Cerebellar cortex (tissue), 1 donor: Measurements from ENCODE around the gene IDH3G.
A peak's percentile ranks its signal among the peaks of the same experiment; 100 is the strongest.

Experiments
- DNase-seq: peaks from one replicate; pipeline ENCODE4 v3.0.0-alpha.2; 2015; ENCODE audit warnings: low spot score

IDH3G gene

DNA sequence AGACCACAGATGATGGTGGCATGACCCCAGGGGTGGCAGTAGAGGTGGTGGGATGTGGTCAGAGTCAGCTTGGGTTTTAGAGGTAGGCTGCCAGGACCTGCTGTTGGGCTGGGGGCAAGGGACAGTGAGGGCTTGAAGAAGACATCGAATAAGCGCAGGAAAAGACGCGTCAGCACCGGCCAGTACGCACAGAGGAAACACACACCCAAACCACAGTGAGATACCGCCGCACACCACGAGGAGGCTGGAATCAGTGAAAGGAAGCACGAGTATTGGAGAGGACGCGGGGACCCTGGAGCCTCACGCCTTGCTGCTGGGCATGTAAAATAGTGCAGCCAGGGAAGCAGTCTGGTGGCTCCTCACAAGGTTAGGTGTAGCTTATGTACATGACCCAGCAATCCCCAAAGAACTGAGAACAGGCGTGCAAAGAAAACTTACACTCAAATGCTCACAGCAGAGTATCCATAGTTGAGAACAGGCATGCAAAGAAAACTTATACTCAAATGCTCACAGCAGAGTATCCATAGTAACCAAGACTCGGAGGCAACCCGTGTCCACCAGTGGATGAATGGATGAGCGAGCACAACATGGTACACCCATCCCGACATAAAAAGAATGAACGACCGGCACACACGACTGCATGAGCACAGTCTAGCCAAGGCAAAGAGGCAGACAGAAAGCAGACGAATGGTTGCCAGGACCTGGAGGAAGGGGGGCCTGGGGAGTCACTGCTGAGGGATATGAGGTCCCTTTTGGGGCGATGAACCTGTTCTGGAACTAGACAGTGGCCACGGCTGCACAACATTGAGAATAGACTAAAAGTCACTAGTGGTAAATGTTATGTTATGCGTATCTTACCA, 22.9 kb upstream of the IDH3G start:
- DNase-seq = no peak

DNA sequence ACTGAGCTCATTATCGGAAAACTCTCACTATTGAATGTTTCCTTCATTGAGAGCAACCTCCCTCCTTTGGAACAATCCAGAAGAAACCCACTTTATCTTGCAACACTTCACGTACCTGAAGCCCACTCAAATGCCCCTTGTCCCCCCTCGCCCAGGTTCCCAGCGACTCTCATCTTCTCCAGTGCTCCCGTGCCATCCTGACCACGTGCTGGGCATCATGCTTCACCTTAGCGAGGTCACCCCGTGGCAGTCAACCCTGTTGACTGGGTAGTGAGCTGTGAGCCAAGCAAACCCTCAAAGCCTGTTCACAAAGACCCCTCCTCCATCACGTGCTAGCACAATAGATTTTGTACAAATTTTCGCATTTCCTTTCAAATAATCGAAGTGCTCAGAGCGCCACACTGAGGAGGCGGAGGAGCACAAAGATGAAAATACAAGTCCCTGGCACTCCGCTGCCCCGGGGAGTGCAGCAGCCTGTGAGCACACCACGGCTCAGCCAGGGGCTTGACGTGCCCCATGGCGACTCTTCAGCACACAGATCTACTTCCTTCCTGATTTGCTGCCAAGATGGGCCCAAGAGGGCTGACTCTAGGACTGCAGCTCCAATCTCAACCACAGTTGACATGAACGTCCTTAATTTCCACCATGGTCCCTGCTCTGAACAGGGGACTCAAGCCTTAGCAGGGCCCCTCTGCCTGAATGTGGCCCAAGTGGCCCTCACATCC, 20.6 kb upstream of the IDH3G start:
- DNase-seq = no peak

DNA sequence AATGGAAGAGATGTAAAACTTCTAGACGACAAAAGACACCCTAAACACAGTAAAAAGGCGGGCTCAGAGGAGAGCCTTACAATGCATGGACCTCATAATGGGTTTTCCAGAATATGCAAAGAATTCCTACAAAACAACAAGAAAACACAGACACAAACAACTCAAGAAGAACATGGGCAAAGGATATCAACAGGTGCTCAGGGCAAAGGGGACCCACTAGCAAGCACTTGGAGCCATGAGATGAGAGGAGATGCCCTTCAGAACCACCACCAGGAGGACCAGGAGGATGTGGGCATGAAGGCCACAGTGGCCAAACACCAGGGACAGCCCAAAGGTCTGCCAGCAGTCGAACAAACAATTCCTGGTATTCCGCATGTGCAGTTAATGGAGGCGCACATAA, 19.0 kb upstream of the IDH3G start:
- DNase-seq = no peak

DNA sequence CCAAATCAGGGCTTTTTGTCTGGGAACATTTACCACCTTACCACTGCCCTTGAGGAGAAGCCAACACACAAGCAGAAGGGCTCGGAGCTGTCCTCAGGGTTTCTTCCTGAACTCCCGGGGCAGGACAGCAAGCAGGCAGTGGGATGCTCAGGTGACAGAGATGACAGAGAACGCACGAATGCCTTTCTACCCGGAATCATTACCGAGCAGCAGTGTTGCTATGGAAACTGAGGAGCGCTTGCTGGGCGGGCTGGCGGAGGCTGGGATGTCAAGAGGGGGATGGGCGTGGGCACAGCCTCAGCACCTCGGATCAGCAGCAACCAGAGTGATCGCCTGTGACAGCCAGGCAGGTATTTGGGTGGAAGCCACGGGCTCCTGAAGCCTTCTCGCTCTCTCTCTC, 18.0 kb upstream of the IDH3G start:
- peak; percentile 52 for DNase-seq

DNA sequence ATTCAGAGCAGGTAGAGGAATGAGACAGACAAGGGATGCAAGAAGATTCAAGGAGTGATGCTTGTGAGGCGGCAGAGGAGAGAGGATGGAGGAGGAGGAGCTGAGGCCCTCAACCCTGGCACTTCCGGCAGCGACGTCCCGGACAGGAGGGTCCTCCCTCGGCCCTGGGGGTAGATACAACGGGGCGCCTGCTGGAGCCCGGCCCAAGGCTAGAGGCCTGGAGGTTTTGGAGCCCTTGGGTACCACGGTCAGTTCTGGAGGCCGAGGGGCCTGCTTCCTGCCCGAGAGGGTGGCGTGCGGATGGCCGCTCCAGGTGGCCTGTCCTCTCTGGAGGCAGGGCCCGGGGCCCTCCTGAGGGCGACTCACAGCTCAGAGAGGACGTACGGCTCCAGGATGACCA, 13.8 kb upstream of the IDH3G start:
- no peak for DNase-seq

DNA sequence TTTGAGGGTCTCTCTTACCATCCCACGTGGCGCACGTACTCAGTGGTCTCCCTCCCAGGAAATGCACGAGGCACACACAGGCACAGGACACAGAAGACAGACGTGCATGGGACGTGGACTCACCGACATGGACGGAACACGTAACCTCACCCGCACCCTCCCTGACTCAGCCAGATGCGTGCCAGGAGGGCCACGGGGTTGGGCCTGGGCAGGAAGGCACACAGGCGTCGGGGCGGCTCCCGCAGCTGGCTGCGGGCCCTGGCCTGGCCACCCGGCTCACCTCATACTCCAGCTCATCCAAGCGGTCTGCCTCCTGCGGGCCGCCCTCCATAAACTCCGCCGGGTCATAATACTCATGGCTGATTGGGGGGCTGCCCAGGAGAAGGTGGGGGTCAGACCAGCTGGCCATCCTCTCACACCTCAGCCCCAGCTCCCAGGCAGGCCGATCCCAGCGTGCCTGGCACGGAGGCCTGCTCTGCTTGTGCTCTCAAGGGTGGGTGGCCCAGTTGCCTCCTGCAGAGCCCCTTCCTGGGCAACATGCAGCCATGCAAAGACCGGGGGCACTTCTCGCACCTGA, 12.9 kb upstream of the IDH3G start:
- DNase-seq = no peak

DNA sequence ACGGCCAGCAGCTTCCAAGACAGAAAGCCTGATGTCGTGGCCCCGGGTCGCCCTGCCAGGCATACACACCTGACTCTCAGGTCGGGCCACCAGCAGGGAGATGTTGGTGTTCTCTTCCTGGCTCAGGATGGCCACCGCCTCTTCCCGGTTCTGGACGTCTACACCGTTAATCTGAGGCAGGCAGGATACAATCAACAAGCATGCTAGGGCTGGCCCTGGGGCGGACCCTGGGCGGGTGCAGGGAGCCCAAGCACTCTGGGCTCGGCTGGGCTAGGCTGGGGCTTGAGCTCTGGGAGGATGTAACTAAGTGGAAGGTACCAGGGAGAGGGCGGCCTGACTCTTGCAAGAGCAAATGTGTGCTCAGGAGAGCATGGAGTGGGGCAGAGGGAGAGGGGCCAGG, 11.3 kb upstream of the IDH3G start:
- DNase-seq = no peak

DNA sequence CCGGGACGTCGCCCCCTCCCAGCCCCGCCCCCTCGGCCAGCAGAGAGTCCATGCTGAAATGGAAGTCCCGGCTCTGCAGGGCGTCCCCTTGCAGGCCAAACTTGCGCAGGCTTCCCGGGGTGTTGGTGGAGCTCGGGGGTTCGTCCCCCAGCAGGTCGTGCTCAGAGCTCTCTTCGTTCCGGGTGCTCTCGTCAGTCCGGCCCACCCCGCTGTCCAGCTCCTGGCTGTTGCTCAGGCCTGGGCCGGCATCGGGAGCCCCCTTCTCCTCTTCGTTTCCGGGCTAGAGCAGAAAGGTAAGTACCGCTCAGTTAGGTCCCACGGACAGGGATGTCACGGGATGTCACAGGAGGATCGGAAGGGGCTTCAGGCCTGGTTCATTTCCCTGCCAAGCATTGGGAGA, 10.4 kb upstream of the IDH3G start:
- no peak for DNase-seq

DNA sequence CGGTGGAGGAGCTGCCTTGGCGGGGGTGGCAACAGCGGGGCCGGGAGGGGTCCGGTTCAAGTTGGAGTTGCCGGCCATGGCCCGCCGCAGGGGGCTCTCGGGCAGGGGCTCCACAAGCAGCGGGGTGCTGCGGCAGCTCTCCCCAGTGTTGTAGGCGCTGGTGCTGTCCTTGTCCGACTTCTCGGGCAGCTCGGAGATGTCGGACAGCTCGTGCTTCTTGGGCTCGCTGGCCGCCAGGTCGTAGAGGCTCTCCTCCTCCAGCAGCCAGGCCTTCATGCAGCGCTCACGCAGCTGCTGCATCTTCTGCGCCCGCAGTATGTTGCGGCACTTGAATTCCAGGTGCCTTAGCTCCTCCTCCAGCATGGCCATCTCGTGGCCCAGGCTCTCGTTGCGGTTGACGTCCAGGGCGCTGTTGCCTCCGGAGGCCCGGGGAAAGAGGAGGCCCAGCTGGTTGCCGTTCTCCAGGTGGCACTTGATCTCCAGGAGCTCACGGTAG, 10.0 kb upstream of the IDH3G start:
- no peak for DNase-seq

DNA sequence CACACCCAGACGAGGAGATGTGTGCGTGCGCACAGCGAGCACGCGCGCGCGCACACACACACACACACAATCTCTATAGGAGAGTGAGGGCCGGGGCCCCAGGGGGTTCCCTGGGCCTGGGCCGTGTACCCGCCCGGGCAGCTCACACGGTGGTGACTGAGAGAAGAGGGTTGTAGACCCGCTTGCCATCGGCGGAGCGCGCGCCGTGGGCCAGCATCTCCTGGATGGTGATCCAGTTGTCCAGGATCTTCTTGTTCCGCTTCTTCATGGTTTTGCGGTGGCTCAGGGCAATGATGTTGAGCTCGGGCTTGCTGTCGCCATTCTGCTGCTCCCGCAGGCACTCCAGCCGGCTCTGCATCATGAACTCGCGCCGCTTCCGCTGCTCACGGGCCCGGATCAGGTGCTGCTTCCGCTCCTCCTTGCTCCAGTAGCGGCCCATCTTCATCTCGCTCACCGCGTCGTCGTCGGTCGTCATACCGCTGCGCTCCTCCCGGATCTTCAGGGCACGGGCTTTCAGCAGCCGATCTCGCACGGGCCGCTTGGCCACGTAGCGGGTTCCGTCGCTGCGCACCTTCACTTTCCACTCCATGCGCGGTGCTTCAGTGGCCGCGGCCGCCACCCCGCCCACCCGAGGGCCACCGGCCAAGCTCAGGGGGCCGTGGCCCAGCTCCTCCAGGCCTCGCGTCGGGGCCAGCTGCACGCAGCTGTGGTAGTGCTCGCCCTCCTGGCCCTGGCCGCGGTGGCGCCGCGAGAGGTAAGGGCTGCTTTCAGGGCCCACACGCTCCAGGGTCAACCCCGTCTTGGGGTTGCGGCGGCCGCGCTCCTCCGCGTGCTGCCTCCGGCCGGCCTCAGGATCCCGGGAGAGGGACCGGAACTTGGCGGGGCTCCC, 9.3 kb upstream of the IDH3G start:
- DNase-seq = no peak

DNA sequence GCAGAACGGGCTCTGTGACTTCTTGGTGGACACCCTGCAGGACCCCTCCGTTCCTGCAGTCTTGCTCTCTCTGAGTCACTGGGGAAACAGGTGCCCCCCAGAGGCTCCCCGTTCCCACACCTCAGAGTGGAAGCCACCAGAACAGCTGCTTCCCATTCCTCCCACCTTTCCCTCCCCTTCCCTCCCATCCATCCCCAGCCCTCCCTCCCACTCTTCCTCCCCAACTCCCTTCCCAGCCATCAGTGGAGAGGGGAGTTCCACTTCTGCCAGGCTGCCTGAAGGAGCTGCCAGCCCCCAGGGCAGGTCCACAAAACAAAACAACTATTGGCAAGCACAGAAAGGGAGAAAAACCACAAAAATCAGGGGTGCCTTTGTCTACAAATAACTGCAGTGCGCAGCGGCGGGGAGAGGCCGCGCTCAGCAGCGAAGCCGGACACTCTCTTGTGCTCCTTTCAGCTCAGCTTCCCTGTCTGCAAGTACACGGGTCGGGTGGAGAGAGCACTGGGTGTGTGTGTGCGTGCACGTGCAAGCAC, 8.4 kb upstream of the IDH3G start:
- DNase-seq = no peak

DNA sequence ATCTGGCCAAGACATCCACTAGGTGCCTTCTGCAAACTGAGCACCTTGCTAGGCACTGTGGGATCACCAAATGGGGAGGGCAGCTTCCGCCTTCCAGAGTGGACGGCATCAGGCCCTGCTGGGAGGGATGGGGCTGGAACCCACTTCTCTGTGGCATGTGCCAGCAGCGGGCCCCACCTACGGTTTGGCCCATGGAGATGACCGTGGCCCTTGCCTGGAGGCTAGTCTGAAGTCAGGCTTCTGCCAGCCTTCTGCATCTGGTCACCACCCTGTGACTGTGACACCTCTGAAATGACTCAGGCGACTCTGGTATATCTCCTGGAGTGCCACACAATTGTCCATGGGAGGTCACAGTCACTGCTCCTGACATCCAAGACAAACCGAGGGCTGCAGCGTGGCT, 7.5 kb upstream of the IDH3G start:
- no peak for DNase-seq

DNA sequence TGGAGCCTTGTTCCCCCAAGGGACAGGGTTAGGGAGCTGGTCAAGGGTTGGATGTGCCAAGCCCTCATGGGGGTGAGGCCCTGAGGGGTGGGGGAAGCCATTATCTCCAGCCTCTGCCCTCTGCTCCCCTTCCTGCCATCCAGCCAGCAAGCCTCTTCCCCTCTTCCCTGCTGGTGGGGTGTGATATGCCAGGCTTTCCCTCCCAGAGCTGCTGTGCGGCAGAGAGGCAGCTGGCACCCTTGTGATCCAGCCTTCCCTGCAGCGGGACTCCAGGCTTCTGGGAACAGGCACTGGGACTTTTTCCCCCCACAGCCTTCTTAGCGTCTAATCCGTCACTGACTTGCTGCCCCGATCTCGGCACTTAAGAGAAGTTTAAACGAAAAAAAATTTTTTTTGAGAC, 6.6 kb upstream of the IDH3G start:
- DNase-seq = no peak

DNA sequence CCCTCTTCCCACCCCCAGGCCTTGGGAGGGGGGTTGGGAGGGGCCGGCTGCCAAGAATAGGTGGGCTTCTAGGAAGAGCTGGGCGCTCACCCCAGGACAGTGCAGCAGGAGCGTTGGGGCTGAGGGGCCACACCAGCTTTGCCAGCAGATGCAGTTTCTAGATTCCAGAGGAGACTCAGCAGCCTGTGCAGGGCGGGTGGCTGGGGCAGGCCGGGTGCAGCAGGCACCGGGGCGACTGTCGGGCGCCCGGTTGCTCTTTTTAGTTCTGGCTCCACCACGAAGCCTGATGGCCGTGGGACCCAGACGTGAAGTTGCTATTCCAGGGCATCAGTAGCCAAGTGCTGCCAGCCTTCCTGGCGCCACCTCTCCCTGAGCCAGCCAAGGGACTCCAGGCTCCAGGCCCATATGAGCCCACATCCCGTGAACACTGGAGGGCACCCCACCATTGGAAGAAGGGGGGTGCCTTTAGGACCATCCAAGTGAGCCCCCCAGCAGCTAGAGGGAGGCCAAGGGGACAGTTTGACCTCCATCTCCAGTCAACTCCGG, 6.1 kb upstream of the IDH3G start:
- no peak for DNase-seq

DNA sequence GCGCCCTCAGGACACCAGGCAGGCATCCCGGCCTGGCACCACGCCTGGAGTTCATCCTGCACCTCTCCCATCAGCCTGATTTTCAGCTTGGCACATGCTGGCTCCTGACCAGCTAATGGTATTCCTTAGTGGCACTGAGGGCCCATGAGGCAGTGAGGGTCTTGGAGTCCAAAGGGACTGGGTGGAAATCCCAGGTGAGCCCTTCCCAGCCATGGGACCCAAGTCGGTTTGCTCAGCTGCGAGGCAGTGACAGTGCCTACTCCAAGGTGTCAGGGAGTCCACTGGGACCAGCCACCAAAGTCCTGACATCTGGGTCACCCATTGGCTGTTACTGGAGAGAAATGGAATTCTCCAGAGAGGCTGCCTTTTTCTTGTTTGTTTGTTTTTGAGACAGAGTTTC, 5.2 kb upstream of the IDH3G start:
- DNase-seq = no peak

DNA sequence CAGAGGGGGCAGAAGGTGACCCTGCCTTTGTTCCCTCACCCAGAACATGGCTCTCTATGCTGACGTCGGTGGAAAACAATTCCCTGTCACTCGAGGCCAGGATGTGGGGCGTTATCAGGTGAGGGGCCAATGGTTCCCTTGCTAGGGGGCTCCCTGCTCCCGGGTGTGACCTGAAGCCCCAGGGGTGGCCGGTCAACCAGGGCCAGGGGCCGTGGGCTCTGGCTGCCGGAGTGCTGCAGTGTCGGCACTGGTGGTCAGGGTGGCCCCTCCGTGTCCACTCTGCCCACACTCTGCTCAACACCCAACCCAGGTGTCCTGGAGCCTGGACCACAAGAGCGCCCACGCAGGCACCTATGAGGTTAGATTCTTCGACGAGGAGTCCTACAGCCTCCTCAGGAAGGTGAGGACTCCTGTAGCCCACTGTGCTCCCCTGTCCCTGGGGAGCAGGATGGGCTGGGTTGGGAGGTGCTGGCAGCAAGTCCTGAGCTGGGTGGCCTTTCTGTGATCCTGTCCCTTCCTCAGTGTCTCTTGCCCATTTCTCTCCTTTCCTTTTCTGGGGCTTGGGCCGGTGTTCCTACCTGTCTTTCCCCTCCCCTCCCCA, 3.3 kb upstream of the IDH3G start:
- DNase-seq = no peak

DNA sequence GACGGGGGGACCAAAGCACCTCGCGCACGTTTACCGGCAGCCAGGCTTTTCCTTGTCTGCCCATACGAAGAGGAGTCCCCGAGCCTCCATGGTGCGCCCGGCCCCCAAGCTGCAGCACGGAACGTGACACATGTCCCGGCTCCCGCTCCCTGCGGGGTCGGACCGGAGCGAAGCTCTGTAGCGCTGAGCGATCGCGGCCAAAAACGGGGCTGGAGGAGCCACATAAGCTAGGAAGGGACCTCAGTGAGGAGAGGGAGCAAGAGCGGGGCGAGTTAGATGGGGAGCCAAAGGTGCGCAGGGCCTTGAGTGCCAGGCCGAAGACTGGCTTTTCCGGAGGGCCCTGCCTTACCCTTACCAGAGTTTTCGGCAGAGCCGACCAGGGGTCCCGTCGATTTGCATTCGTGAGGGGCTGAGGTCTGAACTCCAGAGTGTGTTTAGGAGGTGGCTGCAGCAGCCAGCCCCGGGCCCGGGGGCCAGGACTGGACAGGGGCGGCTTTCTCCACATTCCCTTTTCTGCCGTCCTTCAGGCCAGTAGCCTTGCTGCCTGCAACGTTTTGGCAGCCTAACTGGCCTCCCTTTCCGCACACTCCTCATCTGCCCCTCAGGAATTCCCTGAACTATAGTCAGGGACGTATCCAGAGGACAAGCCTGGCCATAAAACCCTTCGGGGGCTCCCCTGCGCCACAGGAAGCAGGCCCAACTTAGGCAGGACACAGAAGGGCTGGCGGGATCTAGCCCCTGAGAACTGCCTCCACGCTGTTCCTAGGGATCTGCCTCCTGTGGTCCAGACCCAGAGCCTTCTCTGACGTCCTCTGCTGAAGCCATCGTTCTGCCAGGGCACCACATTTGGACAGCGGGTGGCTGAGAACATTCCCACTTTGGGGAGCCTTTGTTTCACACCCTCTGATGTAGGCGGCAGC, 982 bp upstream of the IDH3G start:
- no peak for DNase-seq

DNA sequence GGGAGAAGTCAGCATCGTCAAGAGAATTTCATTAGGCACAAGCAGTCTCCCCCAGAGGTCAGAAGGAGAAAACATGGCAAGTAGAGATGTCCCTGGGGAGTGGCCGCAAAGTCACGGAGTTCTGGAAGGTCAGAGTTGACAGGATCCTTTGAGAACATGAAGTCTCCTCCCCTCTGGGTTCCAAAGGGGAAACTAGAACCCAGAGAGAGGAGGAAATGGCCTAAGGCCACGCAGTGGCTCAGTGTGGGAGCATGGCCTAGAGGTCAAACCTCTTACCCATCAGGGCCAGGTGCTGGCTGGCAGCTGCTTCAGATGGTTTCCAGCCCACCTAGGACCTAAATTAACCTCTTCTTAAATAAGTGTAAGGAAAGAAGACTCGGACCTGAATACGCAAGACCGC, 884 bp downstream of the IDH3G start:
- DNase-seq = no peak

DNA sequence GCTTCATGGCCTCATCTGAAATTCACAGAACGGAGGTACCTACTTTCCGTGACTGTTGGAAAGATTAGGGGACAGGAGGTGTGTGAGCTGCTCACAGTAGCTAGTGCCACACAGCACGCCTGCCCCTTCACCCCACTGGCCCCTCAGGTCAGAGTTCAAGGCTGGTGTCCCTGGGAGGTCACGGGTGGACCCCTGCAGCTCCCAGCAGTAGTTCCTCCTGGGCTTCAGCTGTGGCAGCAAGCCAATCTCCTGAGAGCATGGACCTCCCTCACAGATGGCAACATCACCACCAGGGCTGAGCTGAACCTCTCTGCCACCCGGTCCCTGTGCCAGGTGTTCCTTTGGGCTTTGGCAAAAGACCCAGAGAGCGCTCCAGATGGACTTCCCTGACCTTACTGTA, 1.8 kb downstream of the IDH3G start:
- no peak for DNase-seq
